ENCODE measurements around the gene MOGAT3. TPM values are rescaled to one million over a fixed set of nuclear protein-coding genes. Genes with fewer than 3 reads are reported as not detected.

Gene MOGAT3
- total RNA-seq, 4 donors from 2014 or later = 91.4 to 195 (median 123) TPM; not detected in 1

GRCh38 chr7:101167645-101168411 lies 33.0 kb downstream of the MOGAT3 start:
- no peak overlapping the region for H3K4me3 ChIP-seq
- no peak for DNase-seq
- H3K27me3 ChIP-seq = peaks cover 0 to 66% of the 10 kb centered on the region in 2 donors
- TF ChIP-seq POLR2A (IDR thresholded peaks at IDR 0.05) (no peak), CTCF (IDR thresholded peaks at IDR 0.05) (no peak)
- peaks cover 0 to 6% (median 0%) of the 10 kb centered on the region in 4 donors for H3K9me3 ChIP-seq
- no peak overlapping the region for H3K27ac ChIP-seq
- H3K4me1 ChIP-seq = peaks cover 3 to 69% (median 40%) of the 10 kb centered on the region in 4 donors
- no peaks in the 10 kb centered on the region for H3K36me3 ChIP-seq

- no peak for DNase-seq
- H3K36me3 ChIP-seq = no peaks in the 10 kb centered on the region
- H3K27ac ChIP-seq = no peak overlapping the region
- H3K4me3 ChIP-seq = no peak overlapping the region
- H3K9me3 ChIP-seq = peaks cover 0 to 4% (median 0%) of the 10 kb centered on the region in 4 donors
- peaks cover 0 to 58% of the 10 kb centered on the region in 2 donors for H3K27me3 ChIP-seq
- TF ChIP-seq POLR2A (IDR thresholded peaks at IDR 0.05) (no peak), CTCF (IDR thresholded peaks at IDR 0.05) (no peak)
- peaks cover 3 to 69% (median 38%) of the 10 kb centered on the region in 4 donors for H3K4me1 ChIP-seq
Observed at GRCh38 chr7:101166909-101167644, 33.8 kb downstream of the MOGAT3 start.

GRCh38 chr7:101166648-101166908 lies 34.3 kb downstream of the MOGAT3 start:
- Histone ChIP-seq H3K4me1 (peaks cover 3 to 65% (median 33%) of the 10 kb centered on the region in 4 donors), H3K36me3 (no peaks in the 10 kb centered on the region), H3K27me3 (peaks cover 0 to 53% of the 10 kb centered on the region in 2 donors), H3K4me3 (no peak overlapping the region), H3K27ac (no peak overlapping the region), H3K9me3 (peaks cover 0 to 3% (median 0%) of the 10 kb centered on the region in 4 donors)
- TF ChIP-seq CTCF (IDR thresholded peaks at IDR 0.05) (no peak), POLR2A (IDR thresholded peaks at IDR 0.05) (no peak)
- no peak for DNase-seq

GRCh38 chr7:101165958-101166647 lies 34.7 kb downstream of the MOGAT3 start:
- Histone ChIP-seq H3K27ac (no peak overlapping the region), H3K27me3 (peaks cover 0 to 49% of the 10 kb centered on the region in 2 donors), H3K4me1 (peaks cover 3 to 62% (median 31%) of the 10 kb centered on the region in 4 donors), H3K36me3 (no peaks in the 10 kb centered on the region), H3K4me3 (peak overlapping the region in 1 of 4 donors; percentile 17), H3K9me3 (peaks cover 0 to 3% (median 0%) of the 10 kb centered on the region in 4 donors)
- DNase-seq = no peak
- no peak for TF ChIP-seq CTCF (IDR thresholded peaks at IDR 0.05)
- no peak for TF ChIP-seq POLR2A (IDR thresholded peaks at IDR 0.05)

GRCh38 chr7:101165075-101165957 lies 35.5 kb downstream of the MOGAT3 start, which contains the start of gene VGF:
Gene VGF, minus strand, starts transcription at chr7:101165569. Its CDS starts 726 bp downstream, at chr7:101164843.
- peak; percentile 86 to 96 (median 96) for DNase-seq
- H3K4me1 ChIP-seq = peaks cover 3 to 58% (median 31%) of the 10 kb centered on the region in 4 donors
- H3K36me3 ChIP-seq = peaks cover 0 to 1% (median 0%) of the 10 kb centered on the region in 3 donors
- peaks cover 0 to 3% (median 0%) of the 10 kb centered on the region in 4 donors for H3K9me3 ChIP-seq
- TF ChIP-seq POLR2A (IDR thresholded peaks at IDR 0.05) (no peak), CTCF (IDR thresholded peaks at IDR 0.05) (no peak)
- H3K27ac ChIP-seq = no peak within 1 kb of the TSS
- peak within 1 kb of the TSS in 2 of 4 donors; percentile 10 to 17 for H3K4me3 ChIP-seq
- H3K27me3 ChIP-seq = peaks cover 0 to 42% of the 10 kb centered on the region in 2 donors
